GM12801 (cell line): Measurements from ENCODE around the gene NLRP2B.

ENCODE experiments used
- CTCF ChIP-seq: IDR thresholded peaks from one replicate; pipeline ENCODE4 v1.5.1; 2011; ENCODE audit warnings: control low read depth; ENCODE audit not compliant: insufficient read length; ENCODE audit errors: extremely low read depth

Gene NLRP2B

GRCh38 chrX:57680160-57680559 is at the start of gene NLRP2B:
NLRP2B (minus strand) TSS chrX:57680260.
- no peak for TF ChIP-seq CTCF

GRCh38 chrX:57681341-57681740 is 1.3 kb upstream of the NLRP2B start:
- no peak for TF ChIP-seq CTCF

GRCh38 chrX:57678686-57679428 is 1.2 kb downstream of the NLRP2B start:
- TF ChIP-seq CTCF, result no peak

GRCh38 chrX:57677132-57677858 is 2.8 kb downstream of the NLRP2B start:
- TF ChIP-seq CTCF, result no peak

- TF ChIP-seq CTCF, result no peak
These were observed 4.7 kb downstream of the NLRP2B start for GRCh38 chrX:57675320-57675719.

GRCh38 chrX:57674861-57675260 is 5.2 kb downstream of the NLRP2B start:
- no peak for TF ChIP-seq CTCF

GRCh38 chrX:57669961-57670360 is 10.1 kb downstream of the NLRP2B start:
- TF ChIP-seq CTCF, result no peak
